HEK293T (cell line): ENCODE data around the gene AMPD3.

Experiments used
- ARNT ChIP-seq: fragments of 450-650 bp; IDR thresholded peaks from 2 replicates; pipeline ENCODE4 v1.6.1; 2017; ENCODE audit warnings: mild to moderate bottlenecking
- BHLHE40 ChIP-seq: fragments of 450-650 bp; IDR thresholded peaks from 2 replicates; pipeline ENCODE4 v1.6.1; 2016; ENCODE audit warnings: mild to moderate bottlenecking, moderate library complexity, borderline replicate concordance
- CTBP1 ChIP-seq: fragments of 450-650 bp; IDR thresholded peaks from 2 replicates; pipeline ENCODE4 v1.6.1; 2016; ENCODE audit warnings: borderline replicate concordance
- FOXA1 ChIP-seq: fragments of 450-650 bp; IDR thresholded peaks from 2 replicates; pipeline ENCODE4 v1.6.1; 2016; ENCODE audit warnings: mild to moderate bottlenecking
- FOXM1 ChIP-seq: fragments of 450-650 bp; IDR thresholded peaks from 2 replicates; pipeline ENCODE4 v1.6.1; 2017; ENCODE audit warnings: mild to moderate bottlenecking, borderline replicate concordance
- L3MBTL2 ChIP-seq: fragments of 450-650 bp; conservative IDR thresholded peaks from 2 replicates; pipeline ENCODE4 v1.6.1; 2016; ENCODE audit warnings: mild to moderate bottlenecking
- SP1 ChIP-seq: fragments of 450-650 bp; IDR thresholded peaks from 2 replicates; pipeline ENCODE4 v1.6.1; 2017
- SUZ12 ChIP-seq: fragments of 450-650 bp; IDR thresholded peaks from 2 replicates; pipeline ENCODE4 v1.6.1; 2016; ENCODE audit warnings: mild to moderate bottlenecking

GRCh38 chr11:10487002-10487647 is 32.1 kb downstream of the AMPD3 start:
- TF ChIP-seq SUZ12 (no peak), ARNT (no peak), SP1 (no peak), FOXM1 (no peak), BHLHE40 (no peak), FOXA1 (no peak), L3MBTL2 (no peak), CTBP1 (no peak)
